Right forelimb (tissue), 1 donor: Measurements from ENCODE around the gene LHPP.

Experiments used
- DNase-seq: peaks from one replicate; pipeline ENCODE4 v3.0.0-alpha.2; 2018

The LHPP gene

GRCh38 chr10:124500757-124501156, 39.1 kb downstream of the LHPP start:
- no peak for DNase-seq

- DNase-seq, result no peak
Observed at GRCh38 chr10:124504711-124505110, 43.1 kb downstream of the LHPP start.

GRCh38 chr10:124505279-124505678, 43.7 kb downstream of the LHPP start:
- no peak for DNase-seq

- no peak for DNase-seq
Observed at GRCh38 chr10:124508070-124508667, 46.5 kb downstream of the LHPP start.

- DNase-seq, result no peak
Observed at GRCh38 chr10:124508907-124509454, 47.4 kb downstream of the LHPP start.

GRCh38 chr10:124509880-124510632, 48.4 kb downstream of the LHPP start:
- DNase-seq, result no peak

GRCh38 chr10:124510759-124511158, 49.1 kb downstream of the LHPP start:
- DNase-seq, result no peak

- no peak for DNase-seq
Observed at GRCh38 chr10:124511205-124512039, 49.8 kb downstream of the LHPP start.

- DNase-seq, result no peak
Observed at GRCh38 chr10:124512040-124512428, 50.4 kb downstream of the LHPP start.

GRCh38 chr10:124512600-124512999, 51.0 kb downstream of the LHPP start:
- no peak for DNase-seq

GRCh38 chr10:124515244-124515970, 53.8 kb downstream of the LHPP start:
- DNase-seq, result no peak

GRCh38 chr10:124516181-124516580, 54.6 kb downstream of the LHPP start:
- no peak for DNase-seq

GRCh38 chr10:124516746-124517397, 55.2 kb downstream of the LHPP start:
- no peak for DNase-seq

- no peak for DNase-seq
Observed at GRCh38 chr10:124517461-124517860, 55.8 kb downstream of the LHPP start.

GRCh38 chr10:124517931-124518330, 56.3 kb downstream of the LHPP start:
- DNase-seq, result no peak

GRCh38 chr10:124518366-124518765, 56.7 kb downstream of the LHPP start:
- no peak for DNase-seq

- no peak for DNase-seq
Observed at GRCh38 chr10:124520558-124521428, 59.2 kb downstream of the LHPP start.

- no peak for DNase-seq
Observed at GRCh38 chr10:124521429-124521871, 59.8 kb downstream of the LHPP start.

- DNase-seq, result no peak
Observed at GRCh38 chr10:124522131-124522932, 60.7 kb downstream of the LHPP start.
